ENCODE data around the gene PRUNE2. TPM values are rescaled to one million over a fixed set of nuclear protein-coding genes. Genes with fewer than 3 reads are reported as not detected.

PRUNE2 gene
- total and polyA plus RNA-seq, 2 of the 8 experiments (the other 6 are each of a cell fraction or from before 2014, with no cell fraction given) = 5.5 to 13.3 TPM

DNA sequence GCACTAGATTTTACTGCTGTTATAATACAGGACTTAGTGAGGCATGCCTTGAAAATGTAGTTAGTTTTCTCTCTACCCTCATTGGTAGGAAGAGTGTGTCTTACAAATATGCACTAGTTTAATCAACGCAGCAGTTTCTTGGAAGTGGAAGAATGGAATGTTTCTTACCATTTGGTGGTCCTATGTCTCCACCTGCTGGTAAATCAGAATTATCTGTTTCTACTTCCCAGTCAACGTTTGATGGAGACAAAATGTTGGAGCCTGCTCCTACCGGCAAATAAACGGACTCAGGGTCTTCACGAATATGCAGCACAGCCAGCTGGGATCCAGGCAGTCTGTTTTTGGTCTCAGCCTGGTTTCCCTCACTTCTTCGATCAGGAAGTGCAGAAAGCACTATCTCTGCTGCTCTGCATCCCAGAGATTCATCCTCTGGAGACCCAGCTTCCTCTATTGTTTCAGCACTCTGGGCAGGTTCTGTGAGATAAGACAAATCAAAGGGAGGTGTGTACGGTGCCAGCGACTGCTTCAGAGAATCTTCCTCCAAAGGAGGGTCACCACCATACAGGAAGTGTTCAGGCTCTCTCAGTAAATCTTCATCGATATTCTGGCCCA, 201.2 kb downstream of the PRUNE2 start (continued):
- TF ChIP-seq MAFK (IDR thresholded peaks at IDR 0.05; ENCODE audit: low read depth, low read length) (0 out of 2 replicates have a peak, but pooled peaks have one; percentile 34), TBP (IDR thresholded peaks at IDR 0.05; ENCODE audit: low read depth, low read length) (no peak), CHD2 (IDR thresholded peaks at IDR 0.05; ENCODE audit: low read length) (no peak), JUN (IDR thresholded peaks at IDR 0.05; ENCODE audit: low read depth, low read length) (no peak), RAD21 (IDR thresholded peaks at IDR 0.05 in 1 of 2, conservative IDR thresholded peaks at IDR 0.05 in 1 of 2; ENCODE audit: low read depth in 2 of 2, low read length in 2 of 2) (peak; percentile 96 to 97), HDAC2 (IDR thresholded peaks at IDR 0.05; ENCODE audit: borderline replicate concordance in 1 of 2, low read depth in 2 of 2, low read length in 2 of 2) (no peak), USF2 (IDR thresholded peaks at IDR 0.05; ENCODE audit: low read length) (no peak), SIX5 (IDR thresholded peaks at IDR 0.05; ENCODE audit: low read depth, low read length) (no peak), ASH2L (IDR thresholded peaks at IDR 0.05; ENCODE audit: low read length) (no peak), GABPA (IDR thresholded peaks at IDR 0.05; ENCODE audit: borderline replicate concordance, insufficient read depth, low read length) (no peak), ATF2 (IDR thresholded peaks at IDR 0.05; ENCODE audit: low read length) (no peak)
- TF ChIP-seq, protein P1, sequence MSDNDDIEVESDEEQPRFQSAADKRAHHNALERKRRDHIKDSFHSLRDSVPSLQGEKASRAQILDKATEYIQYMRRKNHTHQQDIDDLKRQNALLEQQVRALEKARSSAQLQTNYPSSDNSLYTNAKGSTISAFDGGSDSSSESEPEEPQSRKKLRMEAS (IDR thresholded peaks at IDR 0.05) = no peak

Data from H1 (cell line).